GM12891 (cell line): ENCODE results near the gene PRSS58.

Experiments
- PAX5 ChIP-seq: IDR thresholded peaks from 2 replicates; pipeline ENCODE4 v1.6.1; 2011; ENCODE audit warnings: low read length, moderate library complexity, mild to moderate bottlenecking; ENCODE audit not compliant: insufficient read depth, severe bottlenecking
- POLR2A ChIP-seq: IDR thresholded peaks from 2 replicates; pipeline ENCODE4 v1.6.1; 2011; ENCODE audit warnings: low read depth, low read length, control low read depth

DNA sequence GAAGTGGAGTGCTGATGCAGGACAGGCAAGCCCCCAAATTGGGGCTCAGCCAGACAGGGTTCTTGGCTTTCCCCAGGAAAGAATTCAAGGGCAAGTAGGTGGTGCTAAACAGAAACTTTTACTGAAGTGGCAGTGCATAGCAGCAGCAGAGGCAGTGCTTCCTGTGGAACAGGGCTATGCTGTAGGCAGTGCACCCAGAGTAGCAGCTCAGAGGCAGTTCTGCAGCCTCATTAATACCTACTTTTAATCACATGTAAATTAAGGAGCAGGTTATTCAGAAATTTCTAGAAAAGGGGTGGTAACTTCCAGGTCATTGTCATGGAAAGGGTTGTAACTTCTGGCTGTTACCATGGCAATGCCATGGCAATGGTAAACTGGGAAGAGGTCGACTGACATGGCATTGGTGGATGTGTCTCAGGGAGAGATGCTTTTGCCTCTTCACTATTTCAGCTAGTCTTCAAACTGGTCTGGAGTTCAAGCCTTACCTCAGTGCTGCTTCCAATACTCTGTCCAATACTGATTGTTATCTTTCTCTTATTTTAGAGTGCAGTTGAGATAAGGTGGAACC, 29.2 kb downstream of the PRSS58 start:
- TF ChIP-seq PAX5: no peak
- no peak for TF ChIP-seq POLR2A
